ENCODE measurements around the gene LHX2. TPM values are rescaled to one million over a fixed set of nuclear protein-coding genes. Genes with fewer than 3 reads are reported as not detected.

The LHX2 gene
- total RNA-seq, 1 donor from 2014 or later: not detected

GRCh38 chr9:124022201-124023121, 10.9 kb downstream of the LHX2 start:
- TF ChIP-seq CTCF (conservative IDR thresholded peaks at IDR 0.05; ENCODE audit: low read depth, low read length): no peak
- no peak overlapping the region for H3K4me3 ChIP-seq (ENCODE audit: low read depth, low read length)
- DNase-seq (ENCODE audit: low read depth): no peak

GRCh38 chr9:124024107-124024506, 12.5 kb downstream of the LHX2 start:
- DNase-seq (ENCODE audit: low read depth): no peak
- H3K4me3 ChIP-seq (ENCODE audit: low read depth, low read length): no peak overlapping the region
- TF ChIP-seq CTCF (conservative IDR thresholded peaks at IDR 0.05; ENCODE audit: low read depth, low read length): no peak

GRCh38 chr9:124029617-124030016, 18.0 kb downstream of the LHX2 start:
- TF ChIP-seq CTCF (conservative IDR thresholded peaks at IDR 0.05; ENCODE audit: low read depth, low read length): no peak
- no peak overlapping the region for H3K4me3 ChIP-seq (ENCODE audit: low read depth, low read length)
- DNase-seq (ENCODE audit: low read depth): no peak

GRCh38 chr9:124030969-124031451, 19.4 kb downstream of the LHX2 start:
- no peak for DNase-seq (ENCODE audit: low read depth)
- TF ChIP-seq CTCF (conservative IDR thresholded peaks at IDR 0.05; ENCODE audit: low read depth, low read length): no peak

GRCh38 chr9:124032247-124032646, 20.7 kb downstream of the LHX2 start:
- TF ChIP-seq CTCF (conservative IDR thresholded peaks at IDR 0.05; ENCODE audit: low read depth, low read length): no peak
- DNase-seq (ENCODE audit: low read depth): no peak
- no peak overlapping the region for H3K4me3 ChIP-seq (ENCODE audit: low read depth, low read length)

More at GRCh38 chr9:124030969-124031451, 19.4 kb downstream of the LHX2 start:
- H3K4me3 ChIP-seq (ENCODE audit: low read depth, low read length): no peak overlapping the region

- DNase-seq (ENCODE audit: low read depth): no peak
- H3K4me3 ChIP-seq (ENCODE audit: low read depth, low read length): no peak overlapping the region
- no peak for TF ChIP-seq CTCF (conservative IDR thresholded peaks at IDR 0.05; ENCODE audit: low read depth, low read length)
These were observed 21.8 kb downstream of the LHX2 start for GRCh38 chr9:124033348-124033747.
